HG03060 (cell line): ENCODE measurements around the gene TBCD.
"Not testable (repeated sequence)": the region's sequence is repeated elsewhere in the genome, so short reads cannot be mapped to it uniquely, and the experiment has no call there.

Experiments
- ATAC-seq: cut with Tn5 transposase; IDR thresholded peaks from one replicate; pipeline ENCODE4 v1.9.1; 2021; ENCODE audit warnings: low read depth, moderate number of reproducible peaks; ENCODE audit not compliant: unreplicated experiment

The TBCD gene

DNA sequence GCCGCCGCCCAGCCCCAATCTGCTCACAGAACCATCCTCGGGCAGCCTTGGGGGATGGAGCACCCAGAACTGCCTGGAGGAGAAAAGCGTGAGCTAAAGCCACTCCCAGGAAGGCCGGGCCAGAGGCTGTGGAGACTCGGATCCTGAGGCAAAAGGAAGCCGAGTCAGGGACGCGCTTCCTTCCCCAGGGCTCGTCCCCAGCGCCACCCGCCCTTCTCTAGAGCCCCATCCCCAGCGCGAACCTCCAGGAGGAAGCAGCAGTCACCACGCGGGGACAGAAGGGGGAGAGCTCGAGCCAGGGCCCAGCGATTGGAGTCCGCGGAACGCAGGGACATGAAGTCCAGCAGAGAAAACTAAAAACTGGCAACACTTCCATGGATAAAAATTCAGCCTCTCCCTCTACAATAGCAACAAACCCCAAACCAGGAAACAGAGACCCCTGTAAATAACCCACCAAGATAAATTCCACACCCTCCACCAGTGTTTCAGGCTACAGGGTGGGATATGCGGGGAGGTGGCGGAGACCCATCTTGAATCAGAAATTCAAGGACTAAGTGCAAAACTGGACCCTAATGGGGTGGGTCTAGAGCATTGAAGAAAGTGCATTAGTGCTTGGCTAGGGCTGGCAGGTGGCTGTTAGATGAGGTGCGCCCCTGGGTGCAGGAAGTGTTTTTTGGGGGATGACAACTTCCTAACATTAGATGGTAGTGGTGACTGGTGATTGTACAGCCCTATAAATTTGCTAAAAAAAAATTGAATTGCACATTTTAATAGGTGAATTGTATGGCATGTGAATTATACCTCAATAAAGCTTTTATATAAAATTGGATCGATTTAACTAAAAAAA, 211.5 kb downstream of the TBCD start:
- no peak for ATAC-seq

DNA sequence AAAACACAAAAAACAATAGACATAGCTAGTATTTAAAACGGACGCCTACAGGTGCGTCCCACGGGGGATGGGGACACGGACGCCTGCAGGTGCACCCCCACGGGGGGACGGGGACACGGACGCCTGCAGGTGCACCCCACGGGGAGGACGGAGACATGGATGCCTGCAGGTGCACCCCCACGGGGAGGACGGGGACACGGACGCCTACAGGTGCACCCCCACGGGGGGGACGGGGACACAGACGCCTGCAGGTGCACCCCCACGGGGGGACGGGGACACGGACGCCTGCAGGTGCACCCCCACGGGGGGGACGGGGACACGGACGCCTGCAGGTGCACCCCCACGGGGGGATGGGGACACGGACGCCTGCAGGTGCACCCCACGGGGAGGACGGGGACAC, 212.6 kb downstream of the TBCD start:
- ATAC-seq: not testable (repeated sequence)

DNA sequence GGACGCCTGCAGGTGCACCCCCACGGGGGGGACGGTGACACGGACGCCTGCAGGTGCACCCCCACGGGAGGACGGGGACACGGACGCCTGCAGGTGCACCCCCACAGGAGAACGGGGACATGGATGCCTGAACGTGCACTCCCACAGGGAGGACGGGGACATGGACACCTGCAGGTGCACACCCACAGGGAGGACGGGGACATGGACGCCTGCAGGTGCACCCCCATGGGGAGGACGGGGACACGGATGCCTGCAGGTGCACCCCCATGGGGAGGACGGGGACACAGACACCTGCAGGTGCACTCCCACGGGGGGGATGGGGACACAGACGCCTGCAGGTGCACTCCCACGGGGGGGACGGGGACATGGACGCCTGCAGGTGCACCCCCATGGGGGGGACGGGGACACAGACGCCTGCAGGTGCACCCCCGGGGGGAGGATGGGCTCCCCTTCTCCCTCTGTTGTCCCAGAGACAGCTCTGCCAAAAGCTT, 213.0 kb downstream of the TBCD start:
- no peak for ATAC-seq

DNA sequence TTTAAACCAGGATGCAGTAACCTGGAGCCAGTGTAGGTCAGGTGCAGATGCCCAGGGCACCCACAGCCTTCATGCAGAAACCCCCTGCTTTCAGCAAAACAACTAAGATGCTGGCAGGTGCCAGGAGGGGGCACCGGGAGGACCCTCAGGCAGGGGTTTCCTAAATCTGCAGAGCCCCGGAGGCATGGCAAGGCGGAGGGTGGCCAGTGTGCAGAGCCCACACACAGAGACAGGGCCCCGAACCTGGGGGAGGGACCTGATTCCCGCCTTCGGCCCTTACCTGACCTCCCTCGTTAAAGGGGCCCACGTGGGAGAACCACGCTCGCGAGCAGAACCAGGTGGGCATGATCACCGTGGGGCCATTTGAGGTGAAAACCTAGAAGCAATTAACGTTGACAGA, 213.5 kb downstream of the TBCD start:
- ATAC-seq: no peak

DNA sequence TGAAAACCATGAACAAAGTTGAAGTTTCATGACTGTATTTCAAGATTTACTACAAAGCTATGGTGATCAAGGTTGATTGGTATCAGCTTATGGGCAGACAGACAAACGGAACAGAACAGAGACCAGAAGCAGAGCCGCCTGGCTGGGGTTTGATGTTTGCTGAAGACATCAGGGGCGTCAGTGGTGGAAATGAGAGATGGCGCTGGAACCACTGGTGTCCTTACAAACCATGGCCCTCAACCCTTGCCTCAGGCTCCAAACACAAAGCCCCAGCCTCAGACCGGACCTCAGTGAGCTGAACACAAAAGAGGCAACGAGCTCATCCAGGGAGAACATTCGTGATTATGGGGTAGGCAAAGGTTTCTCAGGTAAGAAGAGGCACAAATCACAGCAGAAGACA, 214.6 kb downstream of the TBCD start:
- ATAC-seq: no peak

- ATAC-seq: no peak
Measured at GRCh38 chr17:82967268-82968032, 215.6 kb downstream of the TBCD start.

DNA sequence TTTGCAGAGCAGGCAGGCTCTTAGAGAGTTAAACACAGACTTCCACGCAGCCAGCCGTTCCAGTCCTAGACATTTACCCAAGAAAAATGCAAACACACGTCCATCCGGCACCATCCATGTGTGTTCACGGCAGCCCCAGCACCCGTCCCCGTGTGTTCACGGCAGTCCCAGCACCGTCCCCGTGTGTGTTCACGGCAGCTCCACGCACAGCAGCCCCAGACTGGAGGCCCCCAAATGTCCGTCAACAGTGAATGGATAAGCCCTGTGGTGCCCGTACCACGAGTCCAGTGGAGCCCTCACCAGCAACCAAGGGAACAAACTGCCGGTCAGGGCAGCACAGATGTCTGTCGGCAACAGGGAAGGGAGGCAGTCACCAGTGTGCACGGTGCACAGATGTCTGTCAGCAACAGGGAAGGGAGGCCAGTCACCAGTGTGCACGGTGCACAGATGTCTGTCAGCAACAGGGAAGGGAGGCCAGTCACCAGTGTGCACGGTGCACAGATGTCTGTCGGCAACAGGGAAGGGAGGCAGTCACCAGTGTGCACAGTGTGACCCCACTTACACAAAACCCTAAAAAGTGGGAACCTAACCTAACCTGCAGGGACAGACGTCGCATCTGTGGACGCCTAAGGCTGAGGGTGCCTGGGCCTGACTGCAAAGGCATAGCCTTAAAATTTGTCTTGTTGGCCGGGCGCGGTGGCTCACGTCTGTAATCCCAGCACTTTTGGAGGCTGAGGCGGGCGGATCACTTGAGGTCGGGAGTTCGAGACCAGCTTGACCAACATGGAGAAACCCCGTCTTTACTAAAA, 216.4 kb downstream of the TBCD start:
- not testable (repeated sequence) for ATAC-seq

GRCh38 chr17:82970067-82970466, 218.2 kb downstream of the TBCD start:
- no peak for ATAC-seq

DNA sequence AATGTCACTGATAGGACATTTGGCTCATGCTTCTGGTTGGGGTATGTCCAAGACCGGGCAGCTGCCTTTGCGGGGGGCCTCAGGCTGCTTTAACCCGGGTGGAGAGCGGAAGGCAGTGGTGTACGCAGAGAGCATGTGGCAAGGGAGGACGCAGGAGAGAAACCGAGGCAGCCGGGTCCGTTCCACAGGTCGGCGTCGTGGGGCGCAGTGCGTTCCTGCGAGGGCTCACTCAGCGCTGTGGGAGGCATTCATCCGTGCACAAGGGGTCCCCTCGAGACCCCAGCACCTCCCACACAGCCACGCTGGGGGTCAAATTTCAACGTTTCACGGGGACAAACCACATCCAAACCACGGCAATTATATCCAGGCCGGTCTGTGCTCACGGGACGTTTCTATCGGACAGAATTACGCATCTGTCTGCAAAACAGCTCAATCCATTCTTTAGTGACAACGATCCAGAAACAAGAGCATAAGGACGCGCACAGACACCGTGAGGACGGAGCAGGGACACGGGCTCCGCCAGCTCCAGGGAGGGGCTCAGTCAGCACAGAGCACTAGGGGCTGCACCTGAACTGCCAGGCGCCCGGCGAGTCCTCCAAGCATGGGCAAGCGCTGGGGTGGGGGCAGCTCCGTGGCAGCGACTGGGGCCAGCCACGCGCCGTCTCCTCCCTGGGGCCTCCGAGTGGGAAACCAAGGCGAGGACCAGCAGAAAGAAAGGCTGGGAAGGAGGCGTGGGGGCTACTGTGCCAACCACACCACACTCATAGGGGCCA, 219.1 kb downstream of the TBCD start:
- ATAC-seq: no peak

- no peak for ATAC-seq
Measured at GRCh38 chr17:82972836-82973372, 221.0 kb downstream of the TBCD start.

DNA sequence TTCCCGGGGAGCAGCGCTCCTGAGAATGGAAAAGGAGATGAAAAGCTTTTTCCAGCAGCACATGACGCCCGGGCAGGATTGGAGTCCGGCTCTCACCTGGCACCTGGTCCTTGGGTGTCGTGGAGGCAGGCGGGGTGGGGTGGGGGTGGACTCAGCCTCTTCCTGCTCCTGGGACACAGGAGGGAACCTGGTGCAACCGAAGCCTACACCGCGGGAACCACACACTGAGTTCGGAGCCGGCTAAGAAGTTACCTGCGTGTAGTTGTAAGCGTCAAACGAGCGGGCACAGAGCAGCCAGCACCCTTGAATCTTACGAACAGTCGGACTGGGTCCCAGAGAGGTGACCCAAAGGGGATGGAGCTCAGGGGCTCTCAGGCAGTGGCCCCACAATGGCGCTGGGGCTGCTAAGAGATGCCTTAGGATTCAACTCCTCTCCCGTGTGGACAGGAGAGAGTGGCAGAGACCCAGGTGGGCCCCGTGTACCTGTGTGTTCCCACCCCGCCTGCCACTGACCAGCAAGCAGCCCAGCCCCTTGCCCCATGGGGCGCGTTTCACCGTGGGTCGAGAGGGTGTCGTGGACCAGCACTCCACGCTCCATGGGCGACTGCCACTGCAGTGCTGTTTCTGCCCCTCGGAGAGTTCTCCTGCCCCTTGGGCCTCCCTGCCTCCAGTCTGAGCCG, 221.7 kb downstream of the TBCD start:
- no peak for ATAC-seq

GRCh38 chr17:82974136-82974952, 222.5 kb downstream of the TBCD start:
- no peak for ATAC-seq

DNA sequence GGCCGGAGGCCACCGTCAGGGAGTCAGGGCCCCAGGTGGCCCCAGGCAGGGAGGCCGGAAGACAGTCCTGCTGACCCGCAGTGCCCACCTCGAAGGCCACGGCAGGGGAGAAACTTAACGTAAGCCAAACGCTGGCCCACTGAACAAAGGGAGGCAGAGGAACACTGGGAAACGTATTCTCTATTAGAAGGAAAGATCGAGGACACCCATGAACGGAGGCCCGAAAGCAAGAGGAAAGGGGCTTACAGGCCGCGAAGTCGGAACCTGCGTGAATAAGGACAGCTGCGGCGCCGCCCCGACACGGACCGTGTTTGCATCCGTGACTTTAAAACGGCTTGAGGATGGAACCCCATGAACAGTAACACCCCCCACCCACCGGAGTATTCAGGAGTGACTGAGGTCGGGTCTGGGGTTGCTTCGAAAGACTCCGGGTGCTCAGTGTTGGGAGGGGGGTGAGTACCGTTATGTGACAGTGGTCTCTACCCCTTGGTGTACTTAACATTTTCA, 225.2 kb downstream of the TBCD start:
- ATAC-seq: no peak

DNA sequence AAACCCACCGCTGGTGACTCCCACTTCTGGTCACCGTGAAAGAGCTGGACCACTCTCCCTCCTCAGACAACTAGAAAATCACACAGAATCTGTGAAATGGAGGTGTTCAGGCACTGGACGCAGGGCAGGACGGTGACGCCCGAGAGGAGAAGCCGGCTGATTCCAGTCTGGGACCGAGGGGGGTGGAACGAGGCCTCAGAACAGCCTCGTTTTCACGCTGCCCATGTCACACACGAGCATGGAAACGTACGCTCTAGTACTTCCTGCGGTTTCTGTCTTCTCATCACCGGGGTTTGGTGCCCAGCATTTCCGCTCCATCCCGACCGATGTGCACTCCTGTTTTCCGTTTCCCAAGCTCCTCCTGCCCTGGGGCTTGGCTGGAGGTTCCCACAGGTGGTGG, 225.7 kb downstream of the TBCD start:
- no peak for ATAC-seq

- ATAC-seq: no peak
Measured at GRCh38 chr17:82978765-82979349, 227.0 kb downstream of the TBCD start.

- no peak for ATAC-seq
Measured at GRCh38 chr17:82979718-82980117, 227.9 kb downstream of the TBCD start.

- no peak for ATAC-seq
Measured at GRCh38 chr17:82980632-82981031, 228.8 kb downstream of the TBCD start.
